GM12873 (cell line): Measurements from ENCODE around the gene CBX8.

Experiments
- CTCF ChIP-seq: IDR thresholded peaks from 2 replicates; pipeline ENCODE4 v1.5.1; 2012; ENCODE audit warnings: low read depth, mild to moderate bottlenecking, moderate library complexity, low read length, control low read depth; ENCODE audit not compliant: insufficient read depth; ENCODE audit errors: missing control alignments

Gene CBX8

GRCh38 chr17:79769570-79770506 is 27.0 kb downstream of the CBX8 start:
- no peak for TF ChIP-seq CTCF

- TF ChIP-seq CTCF = no peak
Measured at GRCh38 chr17:79765708-79766107, 31.2 kb downstream of the CBX8 start.

DNA sequence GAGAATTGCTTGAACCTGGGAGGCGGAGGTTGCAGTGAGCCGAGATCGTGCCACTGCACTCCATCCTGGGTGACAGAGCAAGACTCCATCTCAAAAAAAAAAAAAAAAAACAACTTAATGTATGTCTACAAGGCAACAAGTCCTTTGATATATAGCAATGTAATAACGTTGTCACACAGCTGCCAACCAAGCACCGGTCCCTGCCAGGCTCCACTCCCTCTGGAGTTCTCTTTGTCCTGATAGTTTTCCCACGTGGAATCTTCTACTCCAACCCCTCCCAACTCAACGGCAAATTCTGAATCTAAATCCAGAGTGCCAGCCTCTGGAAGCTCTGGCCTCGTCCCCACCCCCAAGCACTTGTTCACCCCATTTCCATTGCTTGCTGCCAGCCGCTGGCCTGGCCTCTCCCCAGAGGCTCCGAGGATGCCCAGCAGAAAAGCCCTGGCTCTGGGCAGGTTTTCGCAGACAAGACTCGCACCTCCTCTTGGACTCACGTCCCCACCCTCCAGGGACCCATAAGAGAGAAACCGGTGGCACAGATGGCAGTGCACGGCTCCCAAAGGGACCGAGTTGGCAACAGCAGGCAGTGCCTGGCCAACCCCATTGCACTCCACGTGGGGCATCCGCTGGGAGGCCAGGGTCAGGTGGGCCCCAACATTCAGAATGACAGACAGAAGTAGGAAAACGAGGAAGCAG is 34.8 kb downstream of the CBX8 start:
- TF ChIP-seq CTCF = no peak

DNA sequence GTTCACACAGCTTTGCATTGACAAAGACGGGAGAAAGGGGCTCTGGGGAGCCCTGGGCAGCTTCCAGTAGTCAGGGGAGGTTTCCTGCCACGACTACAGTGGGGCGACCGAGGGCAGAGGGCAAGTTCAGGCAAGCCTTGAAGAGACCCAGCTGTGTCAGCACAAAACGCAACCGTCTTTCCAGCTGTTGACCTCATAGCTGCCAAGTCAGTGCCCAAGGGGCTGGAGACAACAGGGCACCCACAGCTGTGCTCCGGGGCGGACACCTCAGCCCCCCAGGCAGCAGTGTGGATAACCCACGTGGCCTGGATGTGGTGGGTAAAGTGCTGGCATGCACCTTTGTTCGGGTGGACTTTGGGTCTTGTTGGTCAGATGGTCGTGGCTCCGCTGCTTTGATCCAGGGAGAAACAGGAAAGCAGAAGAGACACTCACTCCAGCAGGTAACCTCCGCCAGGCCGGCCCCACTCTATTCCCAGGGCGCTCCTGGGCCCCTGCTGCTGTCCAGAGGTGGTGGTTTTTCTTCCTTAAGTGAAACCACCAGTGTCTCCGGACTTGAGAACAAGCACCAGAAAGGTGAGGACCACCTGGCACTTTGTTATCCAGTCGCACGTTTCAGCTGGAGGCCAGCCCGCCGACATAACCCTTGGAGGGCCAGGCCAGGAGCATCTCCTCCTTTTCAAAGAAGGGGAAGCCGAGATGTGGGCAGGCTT is 36.5 kb downstream of the CBX8 start:
- TF ChIP-seq CTCF = no peak

DNA sequence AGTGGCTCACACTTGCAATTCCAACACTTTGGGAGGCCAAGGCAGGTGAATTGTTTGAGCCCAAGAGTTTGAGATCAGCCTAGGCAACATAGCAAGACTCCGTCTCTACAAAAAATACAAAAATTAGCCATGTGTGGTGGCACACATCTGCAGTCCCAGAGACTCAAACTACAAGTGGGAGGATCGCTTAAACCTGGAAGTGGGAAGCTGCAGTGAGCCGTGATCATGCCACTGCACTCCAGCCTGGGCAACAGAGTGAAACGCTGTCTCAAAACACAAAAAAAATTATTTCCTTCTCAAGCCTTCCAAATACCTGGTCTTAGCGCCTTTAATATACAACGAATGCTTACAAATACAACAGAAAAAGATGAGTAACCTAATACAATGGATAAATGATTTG is 38.6 kb downstream of the CBX8 start:
- TF ChIP-seq CTCF = no peak

GRCh38 chr17:79757140-79757745 is 39.6 kb downstream of the CBX8 start:
- no peak for TF ChIP-seq CTCF
